OCI-M1 (cell line): ENCODE results near the gene PPP1R18.

ENCODE experiments used
- DNase-seq: peaks from one replicate; lab custom pipeline; 2025; lab: John Stamatoyannopoulos, UW

Gene PPP1R18

DNA sequence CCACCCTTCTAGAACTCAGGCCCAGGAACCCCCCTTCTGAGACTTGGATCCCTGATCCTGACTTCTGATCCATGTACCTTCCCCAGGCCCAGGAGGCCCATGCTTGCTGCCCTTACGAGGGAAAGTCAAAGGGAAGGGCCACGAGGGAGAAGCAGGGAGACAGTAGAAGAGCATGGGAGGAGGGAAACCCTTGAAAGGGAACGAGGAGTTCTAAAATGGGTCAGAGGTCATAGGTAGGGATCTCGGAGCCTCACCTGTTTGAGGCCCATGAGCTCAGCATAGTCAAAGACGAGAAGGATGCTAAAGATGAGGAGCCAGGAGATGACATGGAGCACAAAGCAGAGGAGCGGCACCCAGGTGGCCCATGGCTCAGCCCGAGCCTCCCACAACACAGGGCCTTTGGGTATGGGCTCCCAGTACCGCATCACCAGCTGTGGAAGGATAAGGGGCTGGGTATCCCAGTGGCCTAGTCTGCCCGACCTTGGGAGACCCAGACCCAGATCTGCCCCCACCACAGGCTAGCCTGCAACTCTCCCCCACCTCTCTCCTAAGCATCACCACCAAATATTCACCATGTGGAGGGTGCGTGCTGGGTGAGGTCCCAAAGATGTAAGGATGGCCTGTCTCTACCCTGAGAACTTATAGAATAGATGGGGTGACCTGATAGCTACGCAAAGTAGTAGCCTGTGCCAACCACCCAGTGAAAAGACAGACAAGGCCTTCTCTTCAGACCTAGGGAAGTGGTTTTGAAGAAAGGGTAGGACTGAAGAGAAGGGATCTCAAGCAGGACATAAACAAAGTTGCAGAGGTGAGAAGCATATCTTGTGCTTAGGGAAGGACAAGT is 2.8 kb upstream of the PPP1R18 start:
- no peak for DNase-seq

DNA sequence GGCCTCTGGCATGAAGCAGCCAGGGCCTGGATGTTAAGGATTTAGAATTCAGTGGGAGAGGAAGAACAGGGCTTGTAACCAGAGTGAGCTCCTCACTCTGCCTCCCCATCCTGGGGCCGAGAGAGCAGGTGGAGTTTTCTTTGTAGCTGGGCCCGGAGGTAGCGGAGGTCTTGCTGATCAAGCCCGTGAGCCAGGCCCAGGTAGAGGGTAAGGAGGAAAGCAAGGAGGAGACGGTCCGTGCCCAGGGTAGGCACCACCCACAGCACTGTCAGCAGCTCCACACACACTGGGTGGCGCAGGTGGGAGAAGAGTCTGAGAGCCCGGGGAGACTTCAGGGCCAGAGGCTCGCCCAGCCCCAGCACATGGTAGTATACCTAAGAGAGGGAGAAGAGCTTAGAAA is 2.1 kb upstream of the PPP1R18 start:
- DNase-seq = no peak

DNA sequence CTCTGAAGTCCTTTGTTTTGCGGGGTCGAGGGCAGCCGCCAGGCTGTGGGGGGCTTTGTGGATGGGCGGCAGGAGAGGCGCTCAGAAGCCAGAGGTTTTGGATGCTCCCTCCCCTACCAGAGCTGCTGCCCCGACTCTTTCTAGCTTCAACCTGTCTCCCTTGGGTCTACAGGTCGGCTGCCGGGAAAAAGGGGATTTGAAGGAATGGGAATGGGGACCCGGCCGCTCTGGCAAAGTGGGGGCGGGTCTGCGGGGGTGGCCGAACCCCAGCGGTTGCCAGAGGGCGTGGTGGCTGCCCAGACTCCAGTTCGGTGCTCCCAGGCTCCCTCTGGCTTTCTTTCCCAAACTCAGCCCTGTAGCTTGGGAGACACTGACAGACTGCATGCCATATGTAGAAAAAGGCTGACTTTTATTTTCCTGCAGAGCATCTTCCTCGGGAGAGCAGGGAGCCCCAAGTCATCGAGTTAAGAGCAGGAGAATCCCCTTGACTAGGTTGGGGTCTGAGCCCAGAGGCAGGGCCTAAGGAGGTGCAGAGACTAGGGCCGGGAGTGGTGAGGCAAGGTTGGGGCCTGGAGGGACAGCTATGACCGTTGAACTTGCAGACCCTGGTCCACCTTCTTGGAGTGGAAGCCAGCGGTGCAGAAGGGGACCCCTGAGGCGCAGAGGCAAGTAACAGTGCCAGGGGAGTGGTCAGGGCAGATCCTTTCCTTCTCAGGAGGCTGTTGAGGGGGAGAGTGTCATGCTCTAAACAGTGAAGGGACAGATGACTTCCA is 1.4 kb upstream of the PPP1R18 start:
- DNase-seq = peak; percentile 61

DNA sequence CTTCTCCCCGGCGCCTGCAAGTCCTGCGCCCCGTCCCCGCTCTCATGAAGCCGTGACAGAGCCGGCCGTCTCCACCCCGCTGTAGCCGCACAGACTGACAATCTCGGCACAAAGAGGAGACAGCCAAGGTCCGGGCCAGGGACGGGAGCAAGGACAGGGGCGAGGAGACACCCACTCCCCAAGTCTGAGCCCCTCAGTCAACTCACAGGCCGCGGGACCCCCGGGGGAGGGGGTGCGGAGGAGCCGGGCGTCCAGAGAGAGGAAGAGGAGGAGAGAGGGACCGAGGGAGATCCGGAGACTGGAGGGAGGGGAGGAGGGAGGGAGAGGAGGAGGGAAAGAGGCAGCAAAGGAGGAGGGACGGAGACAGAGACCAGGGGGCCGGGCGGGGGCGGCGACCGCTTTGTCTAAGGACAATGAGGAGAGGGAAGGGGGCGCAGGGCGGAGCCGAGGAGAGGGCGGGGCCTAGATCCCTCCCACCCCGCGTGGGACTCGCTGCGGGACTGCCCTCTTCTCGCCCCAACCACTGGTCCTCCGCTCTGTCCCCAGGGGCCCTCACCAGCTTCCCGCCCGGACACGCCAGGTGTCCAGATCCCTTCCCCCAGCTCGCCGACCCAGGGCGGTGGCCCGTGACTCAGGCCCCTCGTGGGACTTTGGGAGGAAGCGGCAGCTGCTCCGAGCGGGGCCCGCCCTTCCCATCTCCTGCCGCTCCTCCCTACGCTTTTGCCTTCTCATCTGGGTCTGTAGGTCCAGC is 638 bp upstream of the PPP1R18 start:
- peak; percentile 91 for DNase-seq

DNA sequence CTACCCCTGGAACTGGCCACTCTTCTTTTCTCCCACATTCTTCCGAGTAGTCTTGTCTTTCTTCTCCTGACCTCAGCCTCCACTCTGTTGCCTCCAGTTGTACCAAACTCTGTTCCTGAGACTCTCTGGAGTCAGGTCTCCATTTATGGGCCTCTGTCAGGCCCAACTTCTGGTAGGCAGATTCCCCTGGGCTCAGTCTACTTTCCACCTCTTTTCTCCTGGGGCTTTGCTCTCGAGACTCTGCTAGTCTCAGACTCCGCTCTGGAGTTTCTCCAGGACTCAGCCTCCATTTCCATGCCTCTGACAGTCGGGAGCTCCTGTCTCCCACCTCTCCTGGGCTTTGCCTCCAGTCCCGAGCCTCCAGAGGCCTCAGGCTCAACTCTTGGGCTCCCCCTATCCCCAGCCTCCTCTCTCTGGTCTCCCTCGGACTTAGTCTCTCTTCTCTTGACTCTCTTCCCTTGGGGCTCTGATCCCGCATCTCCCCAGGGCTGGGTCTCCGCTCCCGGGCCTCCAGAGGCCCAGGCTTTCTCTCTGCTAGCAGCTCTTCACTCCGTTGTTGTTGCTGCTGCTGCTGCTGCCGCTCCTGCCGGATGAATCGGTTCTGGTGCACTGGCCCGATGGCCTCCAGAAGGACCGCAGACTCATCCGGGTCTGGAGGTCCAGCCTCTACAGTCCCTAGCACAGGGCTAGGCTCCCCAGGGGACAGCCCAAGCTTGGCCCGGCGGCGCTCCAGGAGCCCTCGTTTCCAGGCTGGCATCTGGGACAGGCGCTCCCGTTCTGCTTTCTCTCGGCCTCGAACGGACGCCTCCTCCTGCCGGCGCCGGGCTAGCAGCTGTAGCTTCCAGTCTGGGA is 1.1 kb downstream of the PPP1R18 start:
- peak; percentile 46 for DNase-seq

- peak; percentile 86 for DNase-seq
These were observed 1.9 kb downstream of the PPP1R18 start for GRCh38 chr6:30684386-30685156.

DNA sequence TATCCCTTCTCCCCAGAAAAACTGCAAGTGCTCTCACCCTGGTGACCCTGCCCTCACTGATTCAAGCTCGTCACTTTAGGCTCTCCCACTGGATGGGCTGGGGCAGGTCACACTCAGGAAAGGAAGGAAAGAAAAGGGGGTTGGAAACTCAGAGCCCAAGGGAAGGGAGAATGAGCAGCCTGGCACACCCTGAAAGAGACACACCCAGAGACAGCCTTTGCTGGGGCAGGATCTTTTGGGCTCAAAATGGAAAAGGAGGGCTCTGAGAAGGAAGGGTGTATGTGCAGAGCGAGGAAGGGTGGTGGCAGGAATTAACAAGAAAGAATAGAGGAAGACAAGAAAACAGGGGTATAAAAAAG is 2.5 kb downstream of the PPP1R18 start:
- peak; percentile 59 for DNase-seq

- no peak for DNase-seq
These were observed 3.1 kb downstream of the PPP1R18 start for GRCh38 chr6:30683183-30683979.

DNA sequence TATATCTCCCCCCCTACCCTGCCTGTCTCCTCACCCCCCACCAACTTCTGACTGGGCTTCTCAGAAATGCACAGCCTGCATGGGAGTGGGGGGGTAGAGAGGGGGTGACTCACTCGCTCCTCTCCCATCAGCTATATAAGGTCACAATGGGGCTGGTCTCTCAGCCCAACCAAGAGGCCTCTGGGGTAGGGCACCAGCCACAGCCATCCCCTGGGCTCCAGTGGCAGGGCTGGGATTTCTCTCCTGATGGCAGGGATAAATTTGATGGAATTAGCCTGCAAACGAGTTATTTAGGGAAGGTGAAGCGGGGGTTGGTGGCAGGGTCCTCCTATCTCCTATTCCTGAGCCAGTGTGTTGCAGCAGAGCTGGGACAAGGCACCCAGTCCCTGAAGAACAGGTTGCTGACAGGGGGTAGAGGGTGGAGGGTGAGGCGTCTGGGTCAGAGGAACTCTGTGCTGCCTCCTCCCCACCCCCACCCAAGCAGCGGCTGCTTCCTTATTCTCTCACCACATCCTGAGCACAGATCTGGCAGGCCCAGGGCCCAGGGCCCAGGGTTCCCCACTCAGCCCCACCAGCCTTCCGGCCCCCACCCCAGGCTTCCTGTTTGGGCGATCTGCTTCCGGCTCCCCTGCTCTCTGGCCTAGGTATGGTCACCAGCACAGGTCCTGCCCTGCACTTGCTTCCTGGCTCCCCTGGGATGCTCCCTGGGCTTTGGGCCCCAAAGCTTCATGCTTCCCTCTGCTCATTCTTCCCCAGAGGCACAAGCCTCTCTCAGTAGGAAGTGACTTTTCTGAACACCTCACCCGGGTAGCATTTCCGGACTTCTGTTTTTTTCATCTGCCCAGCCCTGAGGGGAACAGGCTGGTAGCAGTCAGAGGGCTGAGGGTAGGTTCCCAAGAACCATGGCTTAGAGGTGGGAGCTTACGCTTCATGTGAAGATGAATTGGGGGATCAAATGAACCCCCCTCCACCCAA is 4.0 kb downstream of the PPP1R18 start:
- peak; percentile 97 for DNase-seq

DNA sequence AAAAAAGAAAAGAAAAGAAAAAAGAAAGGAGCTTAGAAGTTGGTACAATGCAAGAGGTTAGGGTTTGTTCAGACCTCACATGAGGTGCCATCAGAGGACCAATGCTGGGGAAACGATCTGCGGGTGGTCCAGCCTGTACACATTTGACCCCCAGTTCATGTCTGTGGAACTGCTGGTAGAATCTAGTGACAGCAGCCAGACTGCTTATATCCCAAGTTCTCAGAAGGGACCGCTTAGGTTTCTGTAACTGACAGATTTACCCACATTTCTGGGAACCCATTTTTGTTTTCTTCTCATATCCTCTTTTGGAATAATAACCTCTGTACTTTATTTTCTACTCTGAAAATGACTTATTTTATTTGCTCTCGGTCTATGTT is 4.7 kb downstream of the PPP1R18 start:
- no peak for DNase-seq

DNA sequence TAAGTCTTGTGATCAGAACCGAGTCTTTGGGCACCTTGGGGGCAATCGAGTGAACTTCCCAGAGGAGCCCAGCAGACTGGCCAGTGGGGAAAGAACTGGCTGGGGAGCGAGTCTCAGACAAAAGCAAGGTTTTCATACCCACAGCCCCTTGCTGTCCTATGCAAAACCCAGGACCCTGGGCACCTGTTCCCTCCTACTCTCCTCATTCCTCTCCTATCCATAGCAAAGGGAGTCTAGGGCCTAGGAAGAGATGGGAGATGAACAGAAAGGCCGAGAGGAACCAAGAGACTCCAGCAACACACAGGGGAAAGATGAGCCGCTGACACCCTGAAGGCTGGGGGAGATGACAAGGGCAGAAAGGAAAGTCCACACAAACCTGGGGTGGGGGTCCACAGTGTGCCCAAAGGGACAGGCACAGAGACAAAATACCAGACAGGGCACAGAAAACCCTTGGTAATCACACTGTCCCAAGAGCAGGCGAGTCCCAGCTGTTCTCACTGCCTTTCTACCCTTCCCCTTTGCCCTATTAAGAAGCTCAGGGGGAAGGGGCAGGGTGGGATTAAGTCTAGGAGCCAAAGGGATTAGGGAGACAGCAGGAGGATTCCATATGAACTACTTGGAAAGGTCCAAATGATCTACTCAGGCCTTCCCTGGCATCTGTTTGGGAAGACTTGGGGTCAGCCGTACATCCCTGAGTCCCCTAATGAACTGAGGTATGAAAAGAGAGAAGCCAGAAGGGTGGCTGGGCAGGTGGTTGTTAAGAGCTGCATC is 6.5 kb downstream of the PPP1R18 start:
- DNase-seq = no peak

- DNase-seq = peak; percentile 95
These were observed 7.3 kb downstream of the PPP1R18 start for GRCh38 chr6:30678964-30679726.

DNA sequence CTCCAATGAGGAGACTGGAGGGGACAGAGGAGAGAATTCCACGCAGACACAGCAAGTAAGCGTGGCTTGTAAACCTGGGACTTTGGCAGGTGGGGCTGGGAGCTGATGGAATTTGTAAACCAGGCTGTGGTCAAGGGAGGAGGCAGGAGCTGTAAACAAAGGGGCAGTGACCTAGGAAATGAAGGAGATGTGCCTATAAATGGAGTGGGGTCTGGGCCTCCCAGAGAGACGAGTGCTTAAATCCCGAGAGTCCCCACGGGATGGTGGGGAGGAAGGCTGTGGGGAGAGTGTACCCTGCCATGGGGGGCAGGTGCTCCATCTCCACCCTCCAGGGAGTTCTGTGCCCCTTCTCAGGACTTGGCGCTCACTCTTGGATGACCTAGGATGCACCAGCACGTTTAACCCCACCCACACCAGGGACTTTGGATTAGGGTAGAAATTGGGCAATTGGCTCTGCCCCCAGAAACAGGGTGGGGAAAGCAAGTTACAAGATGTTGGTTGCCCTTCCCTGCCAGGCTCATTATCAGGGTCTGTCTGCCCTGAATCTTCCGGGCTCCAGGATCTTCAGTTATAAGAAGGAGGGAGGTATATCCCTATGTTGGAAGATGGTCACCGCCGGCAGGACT is 9.7 kb downstream of the PPP1R18 start:
- DNase-seq = no peak

- peak; percentile 98 for DNase-seq
These were observed 13.8 kb downstream of the PPP1R18 start, which contains the start of gene DHX16 for GRCh38 chr6:30672445-30673253. DHX16 (minus strand) TSS chr6:30673006; CDS start chr6:30672841, 165 bp downstream.

GRCh38 chr6:30670760-30671527 is 15.5 kb downstream of the PPP1R18 start:
- no peak for DNase-seq
